ENCODE measurements around the gene BRD3. TPM values are rescaled to one million over a fixed set of nuclear protein-coding genes. Genes with fewer than 3 reads are reported as not detected.
"Not testable (repeated sequence)": the region's sequence is repeated elsewhere in the genome, so short reads cannot be mapped to it uniquely, and the experiment has no call there.

The BRD3 gene
- total RNA-seq = 6.8 TPM

GRCh38 chr9:134067904-134068743, at the start of gene BRD3:
BRD3 (minus strand) TSS chr9:134068026; CDS start chr9:134053477, 14,549 bp downstream.
- no peaks in the 10 kb centered on the region for H3K9me3 ChIP-seq (ENCODE audit: low read depth, low read length)
- H3K4me1 ChIP-seq (ENCODE audit: insufficient read depth, low read length) = peaks cover 43% of the 10 kb centered on the region
- peak within 1 kb of the TSS; percentile 72 for H3K4me3 ChIP-seq (ENCODE audit: low read length)
- peaks cover 4% of the 10 kb centered on the region for H3K27me3 ChIP-seq (ENCODE audit: insufficient read depth, low read length)

GRCh38 chr9:134112561-134112960, 44.7 kb upstream of the BRD3 start:
- Histone ChIP-seq H3K4me3 (ENCODE audit: low read length) (no peak overlapping the region), H3K9me3 (ENCODE audit: low read depth, low read length) (no peaks in the 10 kb centered on the region), H3K4me1 (ENCODE audit: insufficient read depth, low read length) (no peaks in the 10 kb centered on the region), H3K27me3 (ENCODE audit: insufficient read depth, low read length) (no peaks in the 10 kb centered on the region)

- Histone ChIP-seq H3K4me1 (ENCODE audit: insufficient read depth, low read length) (no peaks in the 10 kb centered on the region), H3K27me3 (ENCODE audit: insufficient read depth, low read length) (no peaks in the 10 kb centered on the region), H3K4me3 (ENCODE audit: low read length) (no peak overlapping the region), H3K9me3 (ENCODE audit: low read depth, low read length) (no peaks in the 10 kb centered on the region)
These were observed 43.2 kb upstream of the BRD3 start for GRCh38 chr9:134111064-134111463.

- Histone ChIP-seq H3K4me3 (ENCODE audit: low read length) (no peak overlapping the region), H3K9me3 (ENCODE audit: low read depth, low read length) (no peaks in the 10 kb centered on the region), H3K4me1 (ENCODE audit: insufficient read depth, low read length) (no peaks in the 10 kb centered on the region), H3K27me3 (ENCODE audit: insufficient read depth, low read length) (no peaks in the 10 kb centered on the region)
These were observed 35.7 kb upstream of the BRD3 start for GRCh38 chr9:134103391-134103998.

- no peak overlapping the region for H3K4me3 ChIP-seq (ENCODE audit: low read length)
- no peaks in the 10 kb centered on the region for H3K9me3 ChIP-seq (ENCODE audit: low read depth, low read length)
- no peaks in the 10 kb centered on the region for H3K27me3 ChIP-seq (ENCODE audit: insufficient read depth, low read length)
- no peaks in the 10 kb centered on the region for H3K4me1 ChIP-seq (ENCODE audit: insufficient read depth, low read length)
These were observed 33.9 kb upstream of the BRD3 start for GRCh38 chr9:134101623-134102149.

- H3K27me3 ChIP-seq (ENCODE audit: insufficient read depth, low read length); H3K4me1 ChIP-seq (ENCODE audit: insufficient read depth, low read length); H3K9me3 ChIP-seq (ENCODE audit: low read depth, low read length): not testable (repeated sequence)
These were observed 33.3 kb upstream of the BRD3 start for GRCh38 chr9:134101133-134101532.

GRCh38 chr9:134100040-134100439, 32.2 kb upstream of the BRD3 start:
- H3K4me3 ChIP-seq (ENCODE audit: low read length) = no peak overlapping the region
- no peaks in the 10 kb centered on the region for H3K27me3 ChIP-seq (ENCODE audit: insufficient read depth, low read length)
- H3K9me3 ChIP-seq (ENCODE audit: low read depth, low read length) = no peaks in the 10 kb centered on the region

More at GRCh38 chr9:134101133-134101532, 33.3 kb upstream of the BRD3 start:
- H3K4me3 ChIP-seq (ENCODE audit: low read length) = not testable (repeated sequence)

GRCh38 chr9:134099123-134099761, 31.4 kb upstream of the BRD3 start:
- H3K9me3 ChIP-seq (ENCODE audit: low read depth, low read length) = no peaks in the 10 kb centered on the region
- no peak overlapping the region for H3K4me3 ChIP-seq (ENCODE audit: low read length)
- no peaks in the 10 kb centered on the region for H3K27me3 ChIP-seq (ENCODE audit: insufficient read depth, low read length)

More at GRCh38 chr9:134100040-134100439, 32.2 kb upstream of the BRD3 start:
- H3K4me1 ChIP-seq (ENCODE audit: insufficient read depth, low read length) = no peaks in the 10 kb centered on the region

GRCh38 chr9:134089972-134090371, 22.1 kb upstream of the BRD3 start:
- H3K4me1 ChIP-seq (ENCODE audit: insufficient read depth, low read length) = no peaks in the 10 kb centered on the region
- no peak overlapping the region for H3K4me3 ChIP-seq (ENCODE audit: low read length)
- H3K27me3 ChIP-seq (ENCODE audit: insufficient read depth, low read length) = peaks cover 2% of the 10 kb centered on the region
- H3K9me3 ChIP-seq (ENCODE audit: low read depth, low read length) = no peaks in the 10 kb centered on the region

More at GRCh38 chr9:134099123-134099761, 31.4 kb upstream of the BRD3 start:
- no peaks in the 10 kb centered on the region for H3K4me1 ChIP-seq (ENCODE audit: insufficient read depth, low read length)

- H3K27me3 ChIP-seq (ENCODE audit: insufficient read depth, low read length) = no peaks in the 10 kb centered on the region
- H3K4me1 ChIP-seq (ENCODE audit: insufficient read depth, low read length) = no peaks in the 10 kb centered on the region
- H3K4me3 ChIP-seq (ENCODE audit: low read length) = no peak overlapping the region
These were observed 20.4 kb upstream of the BRD3 start for GRCh38 chr9:134088063-134088725.

GRCh38 chr9:134085674-134086073, 17.8 kb upstream of the BRD3 start:
- Histone ChIP-seq H3K9me3 (ENCODE audit: low read depth, low read length) (no peaks in the 10 kb centered on the region), H3K4me1 (ENCODE audit: insufficient read depth, low read length) (no peaks in the 10 kb centered on the region), H3K4me3 (ENCODE audit: low read length) (no peak overlapping the region), H3K27me3 (ENCODE audit: insufficient read depth, low read length) (no peaks in the 10 kb centered on the region)

More at GRCh38 chr9:134088063-134088725, 20.4 kb upstream of the BRD3 start:
- H3K9me3 ChIP-seq (ENCODE audit: low read depth, low read length) = no peaks in the 10 kb centered on the region

- H3K27me3 ChIP-seq (ENCODE audit: insufficient read depth, low read length) = no peaks in the 10 kb centered on the region
- no peak overlapping the region for H3K4me3 ChIP-seq (ENCODE audit: low read length)
- H3K4me1 ChIP-seq (ENCODE audit: insufficient read depth, low read length) = no peaks in the 10 kb centered on the region
- H3K9me3 ChIP-seq (ENCODE audit: low read depth, low read length) = no peaks in the 10 kb centered on the region
These were observed 15.6 kb upstream of the BRD3 start for GRCh38 chr9:134083451-134083850.

GRCh38 chr9:134076644-134077043, 8.8 kb upstream of the BRD3 start:
- no peak overlapping the region for H3K4me3 ChIP-seq (ENCODE audit: low read length)
- no peaks in the 10 kb centered on the region for H3K4me1 ChIP-seq (ENCODE audit: insufficient read depth, low read length)
- no peaks in the 10 kb centered on the region for H3K9me3 ChIP-seq (ENCODE audit: low read depth, low read length)
- H3K27me3 ChIP-seq (ENCODE audit: insufficient read depth, low read length) = no peaks in the 10 kb centered on the region

- H3K4me3 ChIP-seq (ENCODE audit: low read length); H3K9me3 ChIP-seq (ENCODE audit: low read depth, low read length); H3K27me3 ChIP-seq (ENCODE audit: insufficient read depth, low read length); H3K4me1 ChIP-seq (ENCODE audit: insufficient read depth, low read length): not testable (repeated sequence)
These were observed 7.9 kb upstream of the BRD3 start for GRCh38 chr9:134075689-134076088.

- Histone ChIP-seq H3K27me3 (ENCODE audit: insufficient read depth, low read length) (peaks cover 4% of the 10 kb centered on the region), H3K4me3 (ENCODE audit: low read length) (no peak overlapping the region), H3K9me3 (ENCODE audit: low read depth, low read length) (no peaks in the 10 kb centered on the region), H3K4me1 (ENCODE audit: insufficient read depth, low read length) (peaks cover 9% of the 10 kb centered on the region)
These were observed 5.7 kb upstream of the BRD3 start for GRCh38 chr9:134073500-134073899.

All from mononuclear cell (primary cell).